HG03378 (cell line): ENCODE data around the gene RBM39.
"Not testable (repeated sequence)": the region's sequence is repeated elsewhere in the genome, so short reads cannot be mapped to it uniquely, and the experiment has no call there.

Source experiments
- ATAC-seq: cut with Tn5 transposase; IDR thresholded peaks from one replicate; pipeline ENCODE4 v1.9.1; 2021; ENCODE audit warnings: mild to moderate bottlenecking, moderate library complexity; ENCODE audit not compliant: unreplicated experiment

Gene RBM39

GRCh38 chr20:35726842-35727711 lies 15.0 kb downstream of the RBM39 start:
- no peak for ATAC-seq

DNA sequence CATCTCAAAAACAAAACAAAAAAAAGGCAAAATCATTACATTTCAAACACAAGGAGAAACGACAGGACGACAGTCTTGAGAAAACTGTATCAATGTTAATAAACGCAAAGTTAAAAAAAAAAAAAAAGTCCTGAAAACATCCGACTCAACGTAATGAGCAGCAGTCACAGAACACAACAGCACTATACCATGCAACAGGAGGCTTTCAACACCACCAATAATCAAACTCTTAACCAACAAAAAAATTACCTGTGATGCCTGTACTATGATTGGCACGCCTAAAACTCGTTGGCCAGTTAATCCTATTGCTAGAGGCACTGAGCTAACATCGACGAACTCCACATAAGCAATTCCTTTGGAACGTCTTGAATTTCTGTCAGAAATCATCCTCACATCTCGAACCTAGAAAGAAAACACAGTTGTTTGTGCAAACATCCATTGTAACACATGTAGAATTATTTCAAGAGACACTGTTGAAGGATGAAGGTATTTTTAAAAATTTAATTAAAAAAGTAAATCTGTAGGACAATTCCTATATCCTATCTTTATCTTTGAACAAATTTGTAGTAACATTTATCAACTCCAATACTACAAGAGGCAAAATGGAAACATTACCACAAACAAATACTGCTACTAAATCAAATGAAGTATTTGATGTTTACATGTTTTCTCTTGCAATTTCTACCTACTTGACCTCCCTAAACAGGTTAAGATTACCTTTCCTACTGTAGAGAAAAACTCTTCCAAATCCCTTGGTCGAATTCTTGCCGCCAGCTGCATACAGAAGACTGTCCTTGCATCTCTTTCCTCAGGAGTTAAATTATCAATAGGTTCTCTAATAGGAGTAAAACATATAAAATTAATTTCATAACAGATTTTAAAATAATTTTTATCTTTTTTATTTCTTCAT lies 17.5 kb downstream of the RBM39 start:
- ATAC-seq = no peak

DNA sequence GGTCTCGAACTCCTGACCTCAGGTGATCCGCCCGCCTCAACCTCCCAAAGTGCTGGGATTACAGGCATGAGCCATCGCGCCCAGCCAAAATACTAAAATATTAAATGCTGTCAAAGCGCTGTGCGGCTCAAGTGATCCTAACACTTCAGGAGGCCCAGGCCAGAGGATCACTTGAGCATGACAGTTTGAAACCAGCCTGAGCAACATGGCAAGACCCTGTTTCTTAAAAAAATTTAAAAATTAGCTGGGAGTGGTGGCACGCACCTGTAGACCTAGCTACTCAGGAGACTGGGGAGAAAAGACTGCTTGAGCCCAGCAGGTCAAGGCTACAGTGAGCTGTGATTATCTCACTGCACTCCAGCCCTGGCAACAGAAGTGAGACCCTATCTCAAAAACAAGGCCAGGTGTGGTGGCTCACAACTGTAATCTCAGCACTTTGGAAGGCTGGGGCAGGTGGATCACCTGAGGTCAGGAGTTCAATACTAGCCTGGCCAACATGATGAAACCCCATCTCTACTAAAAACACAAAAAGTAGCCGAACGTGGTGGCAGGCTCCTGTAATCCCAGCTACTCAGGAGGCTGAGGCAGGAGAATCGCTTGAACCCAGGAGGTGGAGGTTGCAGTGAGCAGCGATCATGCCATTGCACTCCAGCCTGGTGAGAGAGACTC lies 18.3 kb downstream of the RBM39 start:
- not testable (repeated sequence) for ATAC-seq

- not testable (repeated sequence) for ATAC-seq
Measured at GRCh38 chr20:35723275-35723639, 18.8 kb downstream of the RBM39 start.

DNA sequence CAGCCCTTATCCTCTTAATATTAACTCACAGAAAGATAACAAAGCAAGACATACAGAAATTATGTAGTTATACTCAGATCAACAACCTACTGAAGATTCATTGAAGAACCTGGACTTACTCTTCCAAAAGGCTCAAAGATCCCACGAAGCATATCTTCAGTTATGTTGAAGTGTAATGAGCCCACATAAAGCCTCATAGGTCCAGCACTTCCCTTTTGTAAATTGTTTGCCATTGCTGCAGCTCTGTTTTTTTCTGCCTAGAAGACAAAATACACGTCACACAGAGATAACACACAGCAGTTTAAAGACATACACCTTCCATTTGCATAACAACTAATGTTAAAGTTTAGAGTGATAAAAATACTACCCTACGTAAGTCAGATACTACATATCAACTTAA lies 20.4 kb downstream of the RBM39 start:
- ATAC-seq = no peak

DNA sequence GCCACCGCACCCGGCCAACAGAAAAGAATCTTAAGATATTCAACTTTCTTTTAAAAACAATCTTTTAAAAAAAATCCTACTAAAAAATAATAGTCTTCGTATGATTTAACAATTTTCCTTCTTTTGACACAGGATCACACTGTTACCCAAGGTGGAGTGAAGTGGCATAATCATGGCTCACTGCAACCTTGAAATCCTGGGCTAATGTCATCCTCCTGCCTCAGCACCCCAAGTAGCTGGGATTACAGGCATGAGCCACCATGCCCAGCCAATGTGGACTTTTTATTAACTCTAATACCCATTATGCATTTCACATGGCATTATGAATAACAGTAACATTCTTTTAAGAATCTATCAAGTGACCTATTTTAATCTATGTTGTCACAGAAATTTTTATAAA lies 20.8 kb downstream of the RBM39 start:
- no peak for ATAC-seq

DNA sequence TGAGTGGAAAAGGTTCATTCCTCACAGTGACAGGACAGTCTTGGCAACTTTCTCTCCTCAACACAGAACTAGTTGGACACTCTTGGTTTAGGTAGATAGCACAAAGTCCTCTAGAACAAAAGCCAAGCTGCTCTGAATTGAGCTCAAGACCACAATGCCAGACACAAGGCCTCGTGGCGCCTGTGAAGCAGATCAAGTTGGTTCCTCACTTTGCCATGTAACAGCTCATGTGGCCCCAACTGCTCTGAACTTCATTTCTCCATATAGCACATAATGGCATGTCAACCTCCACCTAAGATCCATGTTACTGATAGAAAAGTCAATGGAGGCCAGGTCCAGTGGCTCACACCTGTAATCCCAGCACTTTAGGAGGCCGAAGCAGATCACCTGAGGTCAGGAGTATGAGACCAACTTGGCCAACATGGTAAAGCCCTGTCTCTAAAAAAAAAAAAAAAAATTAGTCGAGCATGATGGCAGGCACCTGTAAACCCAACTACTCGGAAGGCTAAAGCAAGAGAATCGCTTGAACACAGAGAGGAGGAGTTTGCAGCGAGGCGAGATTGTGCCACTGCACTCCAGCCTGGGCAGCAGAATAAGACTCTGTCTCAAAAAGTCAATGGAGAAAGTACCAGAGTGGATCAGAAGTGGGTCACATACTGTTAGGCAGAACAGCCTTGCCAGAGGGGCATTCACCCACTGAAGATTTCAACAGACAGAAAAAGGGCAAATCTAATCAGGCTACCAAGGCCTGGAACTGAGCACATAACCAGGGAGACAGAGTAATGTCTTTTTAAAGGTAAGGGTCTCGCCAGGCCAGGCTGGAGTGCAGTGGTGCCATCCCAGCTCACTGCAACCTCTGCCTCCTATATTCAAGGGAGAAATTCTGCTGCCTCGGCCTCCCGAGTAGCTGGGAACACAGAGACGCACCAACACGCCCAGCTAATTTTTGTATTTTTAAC lies 21.6 kb downstream of the RBM39 start:
- ATAC-seq = no peak

- no peak for ATAC-seq
Measured at GRCh38 chr20:35719717-35720116, 22.3 kb downstream of the RBM39 start.

DNA sequence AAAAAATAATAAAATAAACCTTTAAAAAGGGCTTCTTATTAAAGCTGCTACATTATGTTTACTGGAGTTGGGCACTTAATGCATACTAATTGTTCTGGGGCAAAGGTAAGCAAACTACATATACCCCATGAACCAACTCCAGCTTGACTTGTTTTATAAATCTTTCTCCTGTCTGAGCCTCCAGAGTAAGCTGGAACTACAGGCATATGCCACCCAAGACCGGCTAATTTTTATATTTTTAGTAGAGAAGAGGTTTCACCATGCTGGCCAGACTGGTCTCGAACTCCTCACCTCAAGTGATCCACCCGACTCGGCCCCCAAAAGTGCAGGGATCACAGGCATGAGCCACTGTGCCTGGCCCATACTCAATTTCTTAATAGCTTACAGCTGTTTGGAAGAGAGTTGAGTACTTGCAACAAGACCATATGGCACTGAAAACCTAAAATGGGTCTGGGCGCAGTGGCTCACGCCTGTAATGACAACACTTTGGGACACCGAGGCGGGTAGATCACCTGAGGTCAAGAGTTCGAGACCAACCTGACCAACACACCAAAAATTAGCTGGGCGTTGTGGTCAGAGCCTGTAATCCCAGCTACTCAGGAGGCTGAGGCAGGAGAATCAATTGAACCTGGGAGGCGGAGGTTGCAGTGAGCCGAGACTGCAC lies 23.0 kb downstream of the RBM39 start:
- ATAC-seq = no peak

GRCh38 chr20:35718321-35718720 lies 23.7 kb downstream of the RBM39 start:
- ATAC-seq = not testable (repeated sequence)

DNA sequence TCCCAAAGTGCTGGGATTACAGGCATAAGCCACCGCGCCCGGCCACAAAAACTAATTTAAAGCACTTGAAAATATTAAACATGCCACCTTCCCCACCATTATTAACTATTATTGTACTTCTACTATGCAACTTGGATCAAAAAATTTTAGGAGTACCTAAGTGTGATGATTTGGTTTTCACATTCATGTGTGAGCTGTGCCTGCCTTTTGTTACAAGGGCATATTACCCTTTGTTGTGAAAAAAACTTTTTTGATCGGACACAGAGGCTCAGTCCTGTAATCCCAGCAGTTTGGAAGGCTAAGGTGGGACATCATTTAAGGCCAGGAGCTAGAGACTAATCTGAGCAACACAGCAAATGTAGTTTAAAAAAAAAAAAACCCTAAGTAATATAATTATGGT lies 25.7 kb downstream of the RBM39 start:
- no peak for ATAC-seq

DNA sequence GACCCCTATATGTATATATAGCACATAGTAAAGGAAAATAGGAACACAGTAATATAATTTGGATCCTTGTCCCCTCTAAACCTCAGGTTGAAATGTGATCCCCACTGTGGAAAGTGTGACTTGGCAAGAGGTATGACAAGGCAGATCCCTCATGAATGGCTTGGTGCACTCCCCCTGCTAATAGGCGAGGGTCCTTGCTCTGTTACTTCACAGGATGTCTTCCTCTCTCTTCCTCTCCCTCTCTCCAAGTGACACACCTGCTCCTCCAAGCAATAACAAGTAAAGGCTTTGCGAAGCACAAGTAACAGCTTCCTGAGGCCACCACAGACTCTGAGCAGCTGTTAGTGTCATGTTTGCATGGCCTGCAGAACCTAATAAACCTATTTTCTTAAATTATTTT lies 26.4 kb downstream of the RBM39 start:
- ATAC-seq = no peak

DNA sequence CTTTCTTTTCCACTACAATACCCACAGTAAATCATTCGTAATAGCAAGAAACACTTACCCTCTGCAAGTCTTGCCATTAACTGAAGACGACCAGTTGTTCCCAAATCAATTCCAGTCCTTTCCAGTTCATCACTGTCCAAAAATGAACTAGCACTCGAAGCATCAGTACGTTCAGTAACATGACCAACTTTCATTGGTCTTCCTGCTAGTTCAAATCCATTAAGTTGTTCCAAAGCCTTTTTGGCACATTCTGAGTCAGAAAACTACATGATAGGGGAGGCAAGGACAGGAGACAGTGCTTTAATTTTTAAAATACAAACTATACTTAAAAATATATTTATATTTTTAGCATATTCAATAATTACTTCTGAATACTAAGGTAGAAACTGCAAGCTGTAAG lies 27.9 kb downstream of the RBM39 start:
- no peak for ATAC-seq

DNA sequence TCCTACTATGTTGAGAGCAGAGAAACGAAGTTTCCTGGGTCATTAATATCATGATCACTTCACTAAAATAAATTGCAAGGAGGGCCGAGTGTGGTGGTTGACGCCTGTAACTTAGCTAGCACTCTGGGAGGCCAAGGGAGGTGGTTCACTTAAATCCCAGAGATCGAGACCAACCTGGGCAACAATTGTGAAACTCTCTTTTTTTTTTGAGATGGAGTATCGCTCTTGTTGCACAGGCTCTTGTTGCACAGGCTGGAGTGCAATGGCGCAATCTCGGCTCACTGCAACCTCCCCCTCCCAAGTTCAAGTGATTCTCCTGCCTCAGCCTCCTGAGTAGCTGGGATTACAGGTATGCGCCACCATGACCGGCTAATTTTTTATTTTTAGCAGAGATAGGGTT lies 28.9 kb downstream of the RBM39 start:
- ATAC-seq = not testable (repeated sequence)

GRCh38 chr20:35711588-35712209 lies 30.4 kb downstream of the RBM39 start:
- ATAC-seq = no peak

DNA sequence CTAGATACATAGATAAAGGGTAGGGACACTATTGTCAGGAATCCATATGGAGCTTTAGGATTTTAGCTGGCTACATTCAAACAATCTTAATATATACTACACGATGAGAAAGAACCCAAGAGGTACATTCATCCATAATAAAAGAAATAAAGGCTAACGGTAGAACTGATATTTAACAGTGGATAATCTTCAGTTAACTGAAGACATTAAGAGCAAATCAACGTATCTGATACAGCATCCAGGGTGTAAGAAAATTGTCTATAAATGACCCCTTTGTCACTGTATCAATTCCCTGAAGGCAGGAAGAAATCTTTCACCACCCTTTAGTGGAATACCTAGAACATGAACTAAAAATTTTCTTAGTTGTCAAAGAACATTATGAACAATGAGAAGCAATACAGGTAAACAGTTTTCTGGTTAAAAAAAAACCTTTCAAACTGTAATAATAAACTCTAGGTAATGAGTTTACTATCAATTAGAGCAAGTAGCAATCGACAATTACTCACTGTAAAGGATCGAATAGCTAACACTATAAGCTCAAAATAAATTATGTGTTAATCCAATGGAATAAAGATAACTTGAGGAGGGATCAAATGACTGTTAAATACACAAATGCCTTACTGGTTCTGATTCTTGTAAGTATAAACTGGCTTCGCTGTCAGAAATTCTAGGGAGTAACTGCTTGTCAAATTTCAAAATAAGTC lies 31.0 kb downstream of the RBM39 start:
- no peak for ATAC-seq

DNA sequence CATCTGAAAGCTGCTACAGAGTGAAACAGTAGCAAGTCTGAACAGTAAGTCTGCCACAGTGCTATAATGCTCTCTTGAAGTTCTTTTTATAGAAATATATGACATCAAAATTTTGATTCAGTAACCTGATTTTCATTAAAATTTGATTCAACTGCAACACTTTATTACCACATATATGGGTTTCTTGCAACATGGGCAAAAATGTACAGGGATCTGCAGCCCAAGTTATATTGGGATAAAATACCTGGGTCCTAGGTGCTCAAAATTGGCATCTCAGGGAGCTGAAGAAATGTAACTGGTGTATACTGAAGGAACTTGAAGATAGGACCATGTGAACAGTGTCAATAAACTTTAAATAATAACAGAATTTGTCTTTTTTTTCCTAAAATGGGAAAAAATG lies 32.0 kb downstream of the RBM39 start:
- no peak for ATAC-seq

GRCh38 chr20:35709259-35709658 lies 32.8 kb downstream of the RBM39 start:
- ATAC-seq = no peak

DNA sequence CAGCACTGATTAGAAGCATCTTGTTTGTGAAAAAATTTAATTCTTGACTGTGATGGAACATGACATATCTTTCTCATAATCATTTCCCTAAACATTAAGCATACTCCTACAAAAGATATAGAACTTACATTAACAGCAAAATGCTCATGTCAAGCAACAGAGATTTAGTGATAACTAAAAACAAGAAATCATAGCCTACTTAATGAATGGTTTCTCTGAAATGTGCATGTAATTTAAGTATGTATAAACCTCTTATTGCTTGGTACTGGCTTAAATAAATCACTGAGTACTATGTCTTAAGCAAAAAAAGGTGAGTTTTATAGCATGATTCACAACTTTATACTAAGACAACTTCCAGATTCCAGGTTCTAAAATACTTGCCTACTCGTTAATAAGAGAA lies 33.6 kb downstream of the RBM39 start:
- ATAC-seq = no peak
